NCI-H1436 treated with DMSO at 0.1 percent for 48 hours (cell line): ENCODE results near the gene ORAI2.
A peak's percentile ranks its signal among the peaks of the same experiment; 100 is the strongest.
"Not testable (repeated sequence)": the region's sequence is repeated elsewhere in the genome, so short reads cannot be mapped to it uniquely, and the experiment has no call there.

Experiments used
- DNase-seq: peaks from one replicate; lab custom pipeline; 2025; lab: John Stamatoyannopoulos, UW

The ORAI2 gene

DNA sequence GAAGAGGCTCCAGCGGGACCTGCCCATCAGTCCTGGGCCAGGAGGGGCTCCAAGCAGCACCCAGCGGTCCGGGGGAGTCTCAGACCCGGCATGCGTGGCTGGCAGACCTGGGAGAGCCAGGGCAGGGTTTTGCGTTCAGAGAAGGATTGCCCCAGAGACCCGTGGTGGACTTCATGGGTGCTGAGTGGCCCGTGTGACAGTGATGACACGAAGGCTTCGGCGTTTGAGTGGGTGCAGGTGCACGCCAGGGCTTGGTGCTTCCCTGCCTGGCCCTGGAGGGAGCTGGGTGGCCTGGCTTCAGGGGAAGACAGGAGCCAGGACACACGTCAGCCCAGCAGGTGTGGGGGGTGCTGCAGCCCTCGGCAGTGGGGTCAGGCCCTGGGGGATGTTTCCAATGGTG is 13.9 kb downstream of the ORAI2 start:
- no peak for DNase-seq

DNA sequence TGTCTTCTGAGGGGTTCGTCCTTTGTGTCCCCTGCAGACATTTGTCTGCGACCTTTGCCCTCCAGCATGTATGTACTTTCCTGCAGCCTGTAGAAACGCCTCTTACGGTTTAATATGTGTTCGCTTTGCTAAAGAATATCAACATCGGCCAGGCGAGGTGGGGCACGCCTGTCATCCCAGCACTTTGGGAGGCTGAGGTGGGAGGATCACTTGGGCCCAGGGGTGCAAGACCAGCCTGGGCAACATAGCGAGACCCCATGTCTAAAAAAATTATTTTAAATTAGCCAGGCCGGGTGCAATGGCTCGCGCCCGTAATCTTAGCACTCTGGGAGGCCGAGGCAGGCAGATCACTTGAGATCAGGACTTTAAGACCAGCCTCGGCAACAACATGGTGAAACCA is 15.8 kb downstream of the ORAI2 start:
- no peak for DNase-seq

DNA sequence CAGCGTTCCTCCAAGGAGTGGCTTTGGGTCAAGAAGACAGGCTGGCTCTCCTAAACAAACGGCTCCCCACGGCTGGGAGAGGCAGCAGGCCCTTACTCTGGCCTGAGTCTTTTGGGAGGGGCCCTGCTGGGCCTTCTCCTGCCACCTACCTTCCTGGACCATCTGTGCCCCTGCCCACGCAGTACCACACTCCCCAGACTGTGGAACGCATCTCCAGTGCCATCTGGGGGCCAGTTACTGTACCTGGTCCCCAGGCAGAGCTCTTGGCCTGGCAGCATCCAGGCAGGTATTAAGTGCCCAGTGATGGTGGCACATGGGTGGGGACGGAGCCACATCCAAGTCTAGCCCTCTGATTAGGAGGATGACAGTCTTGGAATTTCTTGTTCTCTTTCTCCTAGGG is 16.9 kb downstream of the ORAI2 start:
- DNase-seq, result no peak

DNA sequence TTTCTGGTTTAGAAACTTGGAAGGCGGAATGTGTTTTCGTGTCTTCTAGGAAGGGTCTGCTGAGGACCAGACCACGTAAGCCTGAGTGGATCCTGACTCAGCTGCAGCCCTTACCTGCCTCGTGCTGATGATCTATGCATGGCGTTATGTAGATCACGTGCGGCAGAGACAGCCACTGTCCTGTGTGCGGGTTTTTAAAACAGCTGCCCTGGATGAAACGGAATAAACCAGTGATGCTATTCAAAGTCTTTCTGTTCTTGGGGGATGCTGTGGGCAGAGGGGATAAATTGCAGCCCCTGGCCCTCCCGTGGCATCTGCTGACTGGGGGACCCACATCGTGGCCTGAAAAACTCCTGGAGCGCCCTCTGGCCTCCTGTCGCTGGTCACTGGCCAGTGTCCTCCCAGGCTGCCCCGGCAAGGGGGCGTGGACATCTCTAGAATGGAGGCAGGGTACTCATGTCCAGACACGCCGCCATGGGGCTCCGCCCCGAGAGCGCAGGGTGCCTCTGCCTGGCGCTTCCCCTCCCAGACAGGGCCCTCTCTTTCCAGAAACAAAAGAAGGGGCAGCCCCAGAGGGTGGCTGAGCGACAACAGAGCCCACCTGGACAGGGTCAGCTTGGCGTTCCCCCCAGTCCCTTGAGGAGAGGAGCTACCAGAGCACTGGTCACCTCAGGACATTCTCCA is 18.1 kb downstream of the ORAI2 start:
- DNase-seq, result no peak

DNA sequence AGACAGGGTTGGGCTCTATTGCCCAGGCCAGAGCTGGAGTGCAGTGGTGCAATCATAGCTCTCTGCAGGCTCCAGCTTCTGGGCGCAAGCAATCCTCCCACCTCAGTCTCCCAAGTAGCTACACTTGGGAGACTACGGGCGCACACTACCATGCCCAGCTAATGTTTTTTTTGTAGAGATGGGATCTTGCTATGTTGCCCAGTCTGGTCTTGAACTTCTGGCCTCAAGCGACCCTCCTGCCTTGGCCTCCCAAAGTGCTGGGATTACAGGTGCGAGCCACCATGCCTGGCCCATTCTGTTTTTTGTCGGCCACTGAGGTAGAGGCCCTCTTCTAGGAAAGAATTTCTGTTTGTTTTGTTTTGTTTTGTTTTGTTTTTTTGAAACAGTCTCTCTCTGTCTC is 19.1 kb downstream of the ORAI2 start:
- no peak for DNase-seq

DNA sequence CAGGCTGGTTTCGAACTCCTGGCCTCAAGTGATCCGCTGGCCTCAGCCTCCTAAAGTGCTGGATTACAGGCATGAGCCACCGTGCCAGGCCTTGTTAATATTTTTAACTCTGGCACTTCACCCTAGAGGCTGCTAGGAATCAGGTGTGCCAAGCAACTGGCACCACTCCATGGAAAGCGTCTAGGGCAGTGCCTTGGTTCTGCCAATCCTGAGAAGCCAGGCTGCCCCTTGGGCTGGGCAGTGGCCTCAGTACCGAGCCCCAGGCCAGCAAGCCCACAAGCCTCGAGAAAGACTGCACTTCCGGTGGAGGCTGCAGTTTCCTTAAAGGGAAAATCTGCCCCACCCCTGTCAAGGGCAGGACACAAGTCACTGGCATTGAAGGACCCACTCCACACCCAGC is 19.9 kb downstream of the ORAI2 start:
- DNase-seq, result no peak

DNA sequence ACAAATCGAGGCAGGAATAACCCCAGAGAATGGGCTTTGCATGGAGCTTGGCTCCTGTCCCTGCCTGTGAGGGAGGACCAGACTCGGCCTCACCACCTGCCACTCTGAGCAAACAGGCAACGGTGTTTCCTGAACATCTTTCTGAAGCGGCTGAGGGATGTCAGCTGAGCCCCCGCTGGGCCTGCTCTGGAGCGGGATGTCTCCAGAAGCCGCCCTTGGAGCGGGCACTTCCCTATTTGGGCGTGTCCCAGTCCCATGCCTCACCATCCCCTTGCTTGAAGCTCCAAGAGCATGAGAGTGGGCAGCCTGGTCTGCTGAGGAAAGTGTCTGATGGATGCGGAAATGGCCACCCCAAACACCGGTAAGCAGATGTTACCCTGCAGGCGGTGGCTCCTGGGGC is 21.1 kb downstream of the ORAI2 start:
- DNase-seq, result no peak

DNA sequence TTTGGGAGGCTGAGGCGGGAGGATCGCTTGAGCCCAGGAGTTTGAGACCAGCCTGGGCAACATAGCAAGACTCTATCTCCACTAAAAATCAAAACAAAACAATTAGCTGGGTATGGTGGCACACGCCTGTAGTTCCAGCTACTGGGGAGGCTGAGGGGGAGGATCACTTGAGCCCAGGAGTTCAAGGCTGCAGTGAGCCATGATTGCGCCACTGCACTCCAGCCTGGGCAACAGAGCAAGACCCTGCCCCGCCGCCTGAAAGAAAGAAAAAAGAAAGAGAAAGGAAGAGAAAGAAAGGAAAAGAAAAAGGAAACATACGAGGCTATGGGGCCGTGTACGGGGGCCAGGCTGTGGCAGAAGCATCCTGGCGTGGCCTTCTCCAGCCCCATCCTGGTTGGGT is 21.6 kb downstream of the ORAI2 start:
- not testable (repeated sequence) for DNase-seq

DNA sequence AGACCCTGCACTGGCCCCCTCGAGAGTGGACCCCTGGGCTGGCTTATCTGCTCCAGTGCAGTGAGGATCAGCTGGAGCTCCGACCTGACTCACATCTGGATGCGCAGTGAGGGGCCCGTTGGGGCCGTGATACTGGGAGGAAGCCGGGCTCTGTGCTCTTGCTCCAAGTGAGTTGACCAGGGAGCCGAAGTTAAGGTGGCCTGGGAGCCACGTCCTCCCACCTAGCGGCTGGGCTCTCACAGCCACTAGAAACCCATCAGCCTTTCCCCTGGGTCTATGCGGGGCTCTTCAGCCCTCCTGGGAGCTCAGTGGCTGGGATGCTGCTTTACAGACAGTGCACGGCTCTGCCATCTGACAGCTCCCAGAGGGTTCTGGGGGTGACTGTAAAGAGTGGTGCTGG is 22.2 kb downstream of the ORAI2 start:
- DNase-seq, result no peak

DNA sequence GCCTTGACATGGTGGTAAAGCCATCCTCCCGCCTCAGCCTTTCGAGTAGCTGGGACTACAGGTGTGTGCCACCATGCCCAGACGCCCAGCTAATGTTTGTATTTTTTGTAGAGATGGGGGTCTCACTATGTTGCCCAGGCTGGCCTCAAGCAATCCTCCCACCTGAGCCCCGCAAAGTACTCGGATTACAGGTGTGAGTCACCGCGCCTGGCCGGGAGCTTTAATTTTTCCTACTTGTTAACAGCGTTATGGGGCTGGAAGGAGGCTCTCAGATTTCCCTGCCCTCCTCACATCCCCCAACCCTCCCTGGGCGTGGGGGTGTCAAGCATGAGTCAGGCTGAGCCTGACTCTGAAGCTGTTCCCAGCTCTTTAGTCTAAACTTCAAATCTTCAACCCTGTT is 23.0 kb downstream of the ORAI2 start:
- DNase-seq, result no peak

DNA sequence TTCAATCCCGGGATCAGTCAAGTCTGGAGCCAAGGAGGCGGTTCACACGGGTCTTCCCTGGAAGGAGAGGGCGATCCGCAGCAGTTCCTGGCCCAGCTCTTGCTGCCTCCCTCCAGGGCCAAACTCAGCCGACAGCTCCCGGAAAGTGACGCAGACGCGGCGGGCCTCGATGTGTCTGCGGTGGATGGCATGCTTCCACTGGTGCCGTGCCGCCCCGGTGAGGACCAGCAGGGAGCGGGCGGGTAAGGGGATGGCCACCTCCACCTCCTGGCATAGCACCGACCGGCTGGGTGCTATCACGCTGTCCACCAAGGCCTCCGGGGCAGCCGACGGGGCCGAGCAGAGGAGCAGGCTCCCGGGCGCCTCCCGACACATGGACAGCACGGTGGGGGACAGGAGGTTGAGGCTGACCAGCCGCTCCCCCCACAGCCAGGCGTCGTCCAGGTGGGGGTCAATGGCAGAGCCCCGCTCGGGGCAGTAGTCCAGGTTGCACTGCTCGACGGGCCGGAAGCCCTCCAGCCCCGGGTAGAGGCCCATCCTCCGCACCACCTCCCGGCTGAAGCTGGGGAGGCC is 24.1 kb downstream of the ORAI2 start:
- DNase-seq, result no peak

DNA sequence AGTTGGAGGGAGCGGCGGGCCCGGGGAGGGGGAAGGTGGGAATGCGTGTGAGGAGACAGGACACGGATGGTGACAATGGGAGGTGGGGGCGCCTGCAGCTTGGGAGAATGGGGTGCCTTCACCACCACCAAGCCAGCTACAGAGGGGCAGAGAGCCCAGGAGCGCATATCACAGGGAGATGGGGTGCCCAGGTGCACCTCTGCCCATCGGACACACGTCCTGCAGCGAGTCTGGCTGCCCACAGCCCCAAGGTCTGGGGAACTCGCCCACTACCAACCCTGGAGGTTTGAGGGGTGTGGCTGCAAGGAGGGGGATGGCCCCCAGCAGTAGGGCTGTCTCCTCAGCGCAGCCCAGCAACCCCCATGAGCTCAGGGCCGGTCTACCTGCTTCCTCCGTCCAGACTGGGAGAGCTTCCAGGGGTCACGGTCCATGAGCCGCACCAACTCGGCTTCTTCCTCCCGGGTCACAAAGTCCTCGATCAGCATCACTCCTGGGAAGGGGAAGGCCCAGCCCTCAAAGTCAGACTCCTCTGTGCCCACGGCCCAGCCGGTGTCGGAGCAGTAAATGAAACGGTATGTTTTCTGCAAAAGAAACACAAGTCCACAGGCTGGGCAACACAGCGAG is 26.0 kb downstream of the ORAI2 start:
- DNase-seq, result no peak

DNA sequence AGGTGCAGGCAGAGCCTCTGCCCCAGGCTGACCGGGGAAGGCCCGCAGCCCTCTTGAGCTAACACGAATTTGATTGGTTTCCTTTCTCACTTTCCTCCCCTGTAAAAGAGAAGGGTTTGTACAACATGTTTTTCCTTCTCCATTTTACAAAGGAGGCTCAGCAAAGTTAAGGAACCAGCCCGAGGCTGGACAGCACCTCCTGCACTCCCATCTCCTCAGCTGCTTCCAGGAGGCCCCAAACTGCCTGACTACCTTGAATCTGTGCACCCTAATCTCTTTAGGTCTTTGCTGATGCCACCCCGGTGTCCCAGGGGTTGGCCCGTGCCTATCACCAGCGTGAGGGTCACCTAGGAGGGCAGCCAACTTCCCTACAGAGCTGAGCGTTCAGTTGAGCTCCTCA is 27.1 kb downstream of the ORAI2 start:
- no peak for DNase-seq

DNA sequence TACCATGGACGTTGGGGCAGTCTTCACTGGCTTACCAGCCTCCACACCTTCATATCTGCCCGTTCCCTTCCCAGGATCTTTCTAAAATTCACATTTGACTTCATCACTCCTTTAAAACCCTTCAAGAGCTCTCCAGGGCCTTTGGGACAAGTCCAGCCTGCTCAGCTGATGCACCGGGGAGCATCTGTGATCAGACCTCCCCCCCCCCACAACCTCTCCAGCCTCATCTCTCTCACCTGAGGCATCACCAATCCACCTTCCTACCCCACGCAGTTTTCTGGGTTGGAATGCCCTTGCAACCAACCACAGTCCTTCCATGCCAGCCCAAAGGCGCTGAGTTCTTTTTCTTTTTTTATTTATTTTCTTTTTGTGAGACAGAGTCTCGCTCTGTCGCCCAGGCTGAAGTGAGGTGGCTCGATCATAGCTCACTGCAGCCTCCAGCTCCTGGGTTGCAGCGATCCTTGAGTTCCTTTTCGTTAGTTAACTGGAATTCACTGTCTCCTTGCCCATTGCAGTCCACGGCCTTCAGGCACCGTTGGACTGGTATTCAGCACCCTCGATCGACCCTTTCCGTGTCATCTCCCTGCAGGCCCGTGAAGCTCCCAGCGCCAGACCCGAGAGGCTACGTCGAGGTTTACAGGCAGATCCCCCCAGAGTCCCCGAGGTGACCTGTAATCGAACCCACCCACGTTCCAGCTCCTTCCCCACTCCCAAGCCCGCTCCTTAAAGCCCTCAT is 30.6 kb downstream of the ORAI2 start:
- no peak for DNase-seq

DNA sequence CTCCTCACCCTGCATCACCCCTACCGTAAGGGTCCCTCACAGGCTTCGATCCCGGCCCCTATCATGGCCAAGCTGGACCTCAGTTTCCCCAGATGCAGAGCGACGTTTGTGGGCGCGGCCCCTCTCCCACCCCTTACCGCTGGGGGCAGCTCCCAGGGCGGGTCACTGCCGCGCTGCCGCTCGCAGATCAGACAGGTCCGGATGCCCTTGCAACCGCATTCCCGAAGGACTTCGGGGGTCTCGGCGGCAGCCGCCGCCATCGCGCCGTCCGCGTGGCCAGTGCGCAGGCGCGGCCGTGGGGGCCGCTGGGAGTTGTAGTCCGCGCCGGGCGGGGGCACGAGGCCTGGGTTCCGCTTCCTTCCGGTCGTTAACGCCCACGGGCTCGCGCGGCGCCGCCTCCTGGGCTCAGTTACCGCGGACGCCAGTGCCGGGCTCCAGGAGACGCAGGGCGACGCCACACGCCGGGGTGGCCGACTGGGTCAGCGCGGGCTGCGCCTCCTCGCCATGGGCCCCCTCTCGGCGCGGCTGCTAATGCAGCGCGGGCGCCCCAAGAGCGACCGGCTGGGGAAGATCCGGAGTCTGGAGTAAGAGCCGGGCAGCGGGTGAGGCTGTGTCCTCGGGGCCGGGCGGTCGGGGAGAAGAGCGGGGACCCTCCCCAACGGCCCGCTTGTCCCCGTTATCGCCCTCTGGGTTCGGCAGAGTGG is 31.4 kb downstream of the ORAI2 start, which contains the start of the genes ALKBH4 and LRWD1:
ALKBH4 (minus strand) TSS at position 287 of the 704 bp plus-strand sequence; CDS start at position 260, 27 bp downstream.
LRWD1 (plus strand) TSS at position 408 of the 704 bp plus-strand sequence; CDS start at position 505, 97 bp downstream.
- DNase-seq, result peak; percentile 53

DNA sequence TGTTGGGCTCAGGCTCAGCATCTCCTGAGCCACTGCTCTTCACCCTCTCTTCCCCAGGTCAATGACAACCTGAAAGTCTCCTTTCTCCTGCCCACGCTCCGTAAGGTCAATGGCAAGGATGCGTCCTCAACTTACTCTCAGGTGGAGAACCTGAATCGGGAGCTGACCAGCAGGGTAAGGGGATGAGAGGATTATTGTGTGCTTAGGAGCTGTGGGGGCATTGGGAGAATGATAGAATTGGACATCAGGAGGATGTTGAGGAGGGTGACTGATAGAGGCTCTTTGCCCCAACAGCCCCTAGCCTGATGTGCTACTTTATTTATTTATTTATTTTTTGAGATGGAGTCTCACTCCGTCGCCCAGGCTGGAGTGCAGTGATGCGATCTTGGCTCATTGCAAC is 32.7 kb downstream of the ORAI2 start:
- DNase-seq, result no peak

DNA sequence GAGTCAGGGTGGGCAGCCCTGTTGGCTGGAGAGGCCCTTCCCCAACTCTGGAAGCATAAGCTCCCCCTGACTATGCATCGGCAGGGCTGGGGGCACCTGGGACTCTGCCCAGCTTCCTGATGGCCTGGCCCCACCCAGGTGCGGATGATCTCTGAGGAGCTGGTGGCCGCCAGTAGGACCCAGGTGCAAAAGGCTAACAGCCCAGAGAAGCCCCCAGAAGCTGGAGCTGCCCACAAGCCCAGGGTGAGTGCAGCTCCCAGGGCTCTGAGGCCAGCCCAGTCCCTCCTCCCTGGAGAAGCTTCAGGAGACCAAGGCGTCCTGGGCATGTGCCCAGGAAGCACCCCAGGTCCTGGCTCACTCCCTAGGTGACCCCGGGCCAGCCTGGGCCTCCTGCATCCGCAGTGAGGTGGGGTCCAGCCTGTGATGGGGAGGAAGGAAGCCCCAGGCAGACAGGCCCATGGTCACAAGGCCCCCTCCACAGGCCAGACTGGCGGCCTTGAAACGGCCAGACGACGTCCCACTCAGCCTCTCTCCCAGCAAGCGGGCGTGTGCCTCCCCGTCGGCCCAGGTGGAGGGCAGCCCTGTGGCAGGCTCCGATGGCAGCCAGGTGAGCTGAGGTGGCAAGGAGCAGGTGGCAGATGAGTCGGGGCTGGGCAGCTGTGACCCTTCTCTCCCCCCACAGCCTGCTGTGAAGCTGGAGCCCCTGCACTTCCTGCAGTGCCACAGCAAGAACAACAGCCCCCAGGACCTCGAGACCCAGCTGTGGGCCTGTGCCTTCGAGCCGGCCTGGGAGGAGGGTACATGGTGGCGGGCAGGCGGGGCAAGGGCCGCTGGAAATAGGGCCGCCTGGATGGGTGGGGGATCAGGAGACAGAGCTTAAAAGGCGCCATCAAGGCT is 34.5 kb downstream of the ORAI2 start:
- no peak for DNase-seq

DNA sequence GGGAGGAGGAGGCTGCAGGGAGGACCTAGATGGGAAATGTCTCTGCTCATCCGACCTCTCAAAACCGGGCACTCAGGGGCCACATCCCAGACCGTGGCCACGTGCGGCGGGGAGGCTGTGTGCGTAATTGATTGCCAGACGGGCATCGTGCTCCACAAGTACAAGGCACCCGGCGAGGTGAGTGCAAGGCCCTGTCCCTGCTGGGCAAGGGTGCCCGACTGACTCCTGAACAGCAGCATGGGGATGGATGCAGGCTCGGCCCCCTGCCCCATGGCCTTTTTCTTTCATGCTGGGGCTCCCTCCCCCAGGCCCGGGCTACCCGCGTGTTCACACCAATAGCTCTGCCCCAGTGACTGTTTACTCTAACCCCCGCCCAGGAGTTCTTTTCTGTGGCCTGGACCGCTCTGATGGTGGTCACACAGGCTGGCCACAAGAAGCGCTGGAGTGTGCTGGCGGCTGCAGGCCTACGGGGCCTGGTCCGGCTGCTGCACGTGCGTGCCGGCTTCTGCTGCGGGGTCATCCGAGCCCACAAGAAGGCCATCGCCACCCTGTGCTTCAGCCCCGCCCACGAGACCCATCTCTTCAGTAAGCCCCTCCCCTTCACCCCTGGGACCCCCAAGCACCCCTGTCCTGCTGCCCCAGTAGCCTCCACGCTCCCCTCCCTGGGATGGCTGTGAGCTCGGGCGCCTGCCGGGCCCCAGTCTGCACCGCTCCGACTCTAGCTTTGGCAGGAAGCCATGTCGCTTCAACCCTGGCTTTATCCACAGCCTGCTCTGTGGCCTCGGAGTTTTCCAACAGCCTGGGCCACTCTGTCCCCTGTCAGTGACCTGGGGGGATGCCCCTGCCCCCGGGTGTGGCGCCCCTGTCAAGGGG is 35.3 kb downstream of the ORAI2 start:
- DNase-seq, result no peak

DNA sequence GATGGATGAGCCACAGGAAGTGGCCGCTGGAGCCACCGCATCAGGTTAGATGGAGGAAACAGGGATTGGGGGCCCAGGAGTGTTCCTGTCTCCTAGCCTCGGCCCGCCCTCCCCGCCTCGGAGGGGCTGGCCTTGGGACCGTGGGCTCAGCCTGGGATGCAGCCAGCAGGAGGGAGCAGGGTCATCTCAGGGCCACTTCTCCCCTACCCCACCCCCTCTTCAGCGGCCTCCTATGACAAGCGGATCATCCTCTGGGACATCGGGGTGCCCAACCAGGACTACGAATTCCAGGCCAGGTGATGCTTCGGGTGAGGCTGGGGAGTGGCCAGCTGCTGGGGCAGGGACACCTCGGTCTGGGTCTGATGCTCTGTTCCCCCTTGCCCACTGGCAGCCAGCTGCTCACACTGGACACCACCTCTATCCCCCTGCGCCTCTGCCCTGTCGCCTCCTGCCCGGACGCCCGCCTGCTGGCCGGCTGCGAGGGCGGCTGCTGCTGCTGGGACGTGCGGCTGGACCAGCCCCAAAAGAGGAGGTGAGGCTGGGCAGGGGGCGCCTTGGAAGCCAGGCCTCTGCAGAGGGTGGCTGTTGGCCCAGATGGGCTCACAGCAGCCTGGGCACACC is 36.1 kb downstream of the ORAI2 start:
- no peak for DNase-seq
